IMR-90 (cell line): ENCODE data around the gene KDM6A. TPM values are rescaled to one million over a fixed set of nuclear protein-coding genes. Genes with fewer than 3 reads are reported as not detected.

ENCODE experiments used
- ATAC-seq: fragments of 200-7000 bp; cut with Tn5 transposase; 2 replicates; pipeline ENCODE4 v1.9.1; 2020; ENCODE audit warnings: low read depth, mild to moderate bottlenecking, moderate library complexity
- BruUV-seq: library from RNA; stranded (reverse); fragments of 400-500 nt; replicated peaks from 2 replicates; lab custom pipeline; 2021; lab: Mats Ljungman, UMichigan
- CTCF ChIA-PET: fragments of 300-600 bp; formaldehyde crosslinking; extraction: SDS; loops from one replicate; lab custom pipeline; 2021; ENCODE audit warnings: antibody characterized with exemption; lab: Yijun Ruan, JAX
- POLR2A ChIA-PET: fragments of 300-600 bp; sonication (Branson Sonifier 250); formaldehyde crosslinking; loops from one replicate; lab custom pipeline; 2022; ENCODE audit warnings: antibody characterized with exemption; ENCODE audit not compliant: unreplicated experiment; lab: Charles Lee
- DNase-seq: peaks from one replicate; pipeline ENCODE4 v3.0.0; 2013
- H2AFZ ChIP-seq: replicated peaks from 2 replicates; pipeline ENCODE3; 2013; ENCODE audit warnings: low read length, mild to moderate bottlenecking; ENCODE audit not compliant: poor library complexity
- H2AK5ac ChIP-seq: 2 replicates; pipeline ENCODE4 v1.6.1; 2013; ENCODE audit warnings: low read depth, low read length, inconsistent platforms
- H2AK9ac ChIP-seq: replicated peaks from 2 replicates; pipeline ENCODE3; 2013; ENCODE audit warnings: mild to moderate bottlenecking, low read depth, low read length, moderate library complexity; ENCODE audit not compliant: poor library complexity
- H2BK120ac ChIP-seq: 2 replicates; pipeline ENCODE4 v1.6.1; 2013; ENCODE audit warnings: low read depth, low read length, inconsistent platforms
- H2BK15ac ChIP-seq: 3 replicates; pipeline ENCODE4 v1.6.1; 2013; ENCODE audit warnings: low read depth, low read length, inconsistent platforms
- H2BK20ac ChIP-seq: 2 replicates; pipeline ENCODE4 v1.6.1; 2013; ENCODE audit warnings: low read depth, mild to moderate bottlenecking, inconsistent platforms, low read length, moderate library complexity
- H2BK5ac ChIP-seq: 2 replicates; pipeline ENCODE4 v1.6.1; 2013; ENCODE audit warnings: mild to moderate bottlenecking, low read depth, low read length, inconsistent platforms; ENCODE audit not compliant: poor library complexity, severe bottlenecking
- H3K14ac ChIP-seq: replicated peaks from 2 replicates; pipeline ENCODE4 v1.6.1; 2013; ENCODE audit warnings: low read depth, low read length, inconsistent platforms
- H3K18ac ChIP-seq: 2 replicates; pipeline ENCODE4 v1.6.1; 2013; ENCODE audit warnings: low read depth, low read length, control low read depth
- H3K23ac ChIP-seq: 2 replicates; pipeline ENCODE4 v1.6.1; 2013; ENCODE audit warnings: low read depth, low read length, inconsistent platforms
- H3K27ac ChIP-seq: 2 replicates; pipeline ENCODE4 v1.5.1; 2013; ENCODE audit warnings: mild to moderate bottlenecking, control low read depth, low read length; ENCODE audit not compliant: insufficient read depth
- H3K27me3 ChIP-seq: 2 replicates; pipeline ENCODE4 v1.6.1; 2013; ENCODE audit warnings: low read length; ENCODE audit not compliant: control insufficient read depth, insufficient read depth
- H3K36me3 ChIP-seq: 2 replicates; pipeline ENCODE4 v1.6.1; 2013; ENCODE audit warnings: low read length, mixed read lengths; ENCODE audit not compliant: control insufficient read depth, insufficient read depth
- H3K4ac ChIP-seq: 2 replicates; pipeline ENCODE4 v1.6.1; 2013; ENCODE audit warnings: low read depth, low read length, inconsistent platforms
- H3K4me1 ChIP-seq: 2 replicates; pipeline ENCODE4 v1.6.1; 2013; ENCODE audit warnings: low read length, mixed read lengths; ENCODE audit not compliant: control insufficient read depth, insufficient read depth
- H3K4me2 ChIP-seq: 2 replicates; pipeline ENCODE4 v1.6.1; 2013; ENCODE audit warnings: low read depth, mild to moderate bottlenecking, control low read depth, low read length, moderate library complexity
- H3K4me3 ChIP-seq: 2 replicates; pipeline ENCODE4 v1.5.1; 2013; ENCODE audit warnings: low read depth, mild to moderate bottlenecking, control low read depth, low read length, moderate library complexity; ENCODE audit not compliant: insufficient read depth
- H3K56ac ChIP-seq: 2 replicates; pipeline ENCODE4 v1.6.1; 2013; ENCODE audit warnings: low read length, inconsistent platforms; ENCODE audit not compliant: insufficient read depth; ENCODE audit errors: extremely low read depth
- H3K79me1 ChIP-seq, 2 experiments: 2 replicates each; pipeline ENCODE4 v1.6.1; 2013; ENCODE audit warnings: low read length in 2 of 2, inconsistent platforms in 1 of 2, low read depth in 1 of 2
- H3K9ac ChIP-seq: 2 replicates; pipeline ENCODE4 v1.6.1; 2013; ENCODE audit warnings: low read depth, low read length, control low read depth
- H3K9me1 ChIP-seq: 2 replicates; pipeline ENCODE4 v1.6.1; 2013; ENCODE audit warnings: low read length, inconsistent platforms; ENCODE audit not compliant: insufficient read depth
- H3K9me3 ChIP-seq: 2 replicates; pipeline ENCODE4 v1.6.1; 2013; ENCODE audit warnings: low read length; ENCODE audit not compliant: control insufficient read depth, insufficient read depth
- H4K20me1 ChIP-seq: 2 replicates; pipeline ENCODE4 v1.6.1; 2013; ENCODE audit warnings: low read length, inconsistent platforms; ENCODE audit not compliant: insufficient read depth
- H4K5ac ChIP-seq: 2 replicates; pipeline ENCODE4 v1.6.1; 2013; ENCODE audit warnings: mild to moderate bottlenecking, low read depth, low read length, control low read depth
- H4K8ac ChIP-seq, 2 experiments: 2 replicates each; pipeline ENCODE4 v1.6.1; 2013; ENCODE audit warnings: low read depth in 2 of 2, low read length in 2 of 2, control low read depth in 1 of 2, inconsistent platforms in 1 of 2
- H4K91ac ChIP-seq: 2 replicates; pipeline ENCODE4 v1.6.1; 2013; ENCODE audit warnings: low read depth, low read length, inconsistent platforms; ENCODE audit not compliant: insufficient read depth
- BHLHE40 ChIP-seq: fragments of 150-350 bp; IDR thresholded peaks from 2 replicates; pipeline ENCODE4 v1.6.1; 2016; ENCODE audit warnings: mild to moderate bottlenecking, low read depth, low read length
- CEBPB ChIP-seq: IDR thresholded peaks from 2 replicates; pipeline ENCODE4 v1.6.1; 2012; ENCODE audit warnings: low read depth, low read length, improper control_type of control experiment
- CHD1 ChIP-seq: IDR thresholded peaks from 2 replicates; pipeline ENCODE4 v1.6.1; 2012; ENCODE audit warnings: low read depth, low read length, improper control_type of control experiment
- FOS ChIP-seq: fragments of 150-350 bp; IDR thresholded peaks from 2 replicates; pipeline ENCODE4 v1.6.1; 2016; ENCODE audit warnings: low read depth, low read length
- MAFK ChIP-seq: IDR thresholded peaks from 2 replicates; pipeline ENCODE4 v1.6.1; 2012; ENCODE audit warnings: low read depth, low read length, improper control_type of control experiment
- MAZ ChIP-seq: IDR thresholded peaks from 2 replicates; pipeline ENCODE4 v1.6.1; 2012; ENCODE audit warnings: low read depth, mild to moderate bottlenecking, low read length, improper control_type of control experiment, moderate library complexity, borderline replicate concordance
- MXI1 ChIP-seq: IDR thresholded peaks from 2 replicates; pipeline ENCODE4 v1.6.1; 2012; ENCODE audit warnings: low read depth, mild to moderate bottlenecking, low read length, moderate library complexity, borderline replicate concordance
- NFE2L2 ChIP-seq: fragments of 150-350 bp; IDR thresholded peaks from 2 replicates; pipeline ENCODE4 v1.6.1; 2016; ENCODE audit warnings: low read depth, mild to moderate bottlenecking, low read length
- POLR2A ChIP-seq: IDR thresholded peaks from 2 replicates; pipeline ENCODE4 v1.6.1; 2012; ENCODE audit warnings: mild to moderate bottlenecking, low read depth, low read length
- RAD21 ChIP-seq: IDR thresholded peaks from 2 replicates; pipeline ENCODE4 v1.6.1; 2012; ENCODE audit warnings: low read length, improper control_type of control experiment
- RCOR1 ChIP-seq: IDR thresholded peaks from 2 replicates; pipeline ENCODE4 v1.6.1; 2012; ENCODE audit warnings: mild to moderate bottlenecking, low read length, improper control_type of control experiment; ENCODE audit not compliant: insufficient replicate concordance
- RFX5 ChIP-seq: IDR thresholded peaks from 2 replicates; pipeline ENCODE4 v1.8.0; 2012; ENCODE audit warnings: low read depth, mild to moderate bottlenecking, low read length, moderate library complexity
- SMC3 ChIP-seq: fragments of 150-350 bp; IDR thresholded peaks from 2 replicates; pipeline ENCODE4 v1.6.1; 2016; ENCODE audit warnings: low read depth, mild to moderate bottlenecking, antibody characterized with exemption, low read length, moderate library complexity
- WGBS, 2 experiments: methylation state at CpG; one replicate each; pipeline versions ENCODE4 v1.1.5 to v1.1.7; 2013; ENCODE audit warnings: missing lambda C conversion rate in 2 of 2; ENCODE audit not compliant: insufficient read length in 1 of 2; ENCODE audit errors: extremely low coverage in 2 of 2; 5-methylcytosine and 5-hydroxymethylcytosine counted together
- dilution Hi-C: fragments of 300-500 bp; cut with HindIII; formaldehyde crosslinking; loops from one replicate; pipeline ENCODE4 v1.14.3; 2018; ENCODE audit warnings: low sequenced_read_pairs; ENCODE audit not compliant: unreplicated experiment
- in situ Hi-C: fragments of 300-500 bp; cut with MboI; formaldehyde crosslinking; loops from 3 replicates; pipeline ENCODE4 v1.14.3; 2019; ENCODE audit warnings: low sequenced_read_pairs, inconsistent platforms, mixed read lengths
- intact Hi-C: fragments of 100-400 bp; cut with micrococcal nuclease; formaldehyde crosslinking; loops from 2 replicates; pipeline ENCODE4 v1.10.0; 2022
- polyA plus RNA-seq, 3 experiments: library from polyadenylated mRNA; depleted of rRNA; stranded (reverse); fragments of >200 nt; gene quantifications; 2 replicates each; pipeline ENCODE4 v1.2.3, GENCODE V29; 2012; ENCODE audit warnings: low replicate concordance in 1 of 3
- total RNA-seq: library from RNA; depleted of rRNA; stranded (reverse); fragments of >200 nt; gene quantifications from 2 replicates; pipeline ENCODE4 v1.2.3, GENCODE V29; 2012
- TF ChIP-seq, protein P1 (sequence below): conservative IDR thresholded peaks from 2 replicates; pipeline ENCODE4 v1.5.1; 2012; ENCODE audit warnings: mild to moderate bottlenecking, low read depth, low read length, improper control_type of control experiment
- TF ChIP-seq, protein P2 (sequence below): fragments of 150-350 bp; IDR thresholded peaks from 2 replicates; pipeline ENCODE4 v1.6.1; 2017; ENCODE audit warnings: mild to moderate bottlenecking, antibody characterized with exemption, low read length, low read depth
- TF ChIP-seq, protein P3 (sequence below): fragments of 150-350 bp; IDR thresholded peaks from 2 replicates; pipeline ENCODE4 v1.6.1; 2016; ENCODE audit warnings: low read depth, mild to moderate bottlenecking, low read length, moderate library complexity, borderline replicate concordance

The KDM6A gene
- total and polyA plus RNA-seq, 2 of the 4 experiments (the other 2 are of a cell fraction), result 11.7 to 24.9 TPM

DNA sequence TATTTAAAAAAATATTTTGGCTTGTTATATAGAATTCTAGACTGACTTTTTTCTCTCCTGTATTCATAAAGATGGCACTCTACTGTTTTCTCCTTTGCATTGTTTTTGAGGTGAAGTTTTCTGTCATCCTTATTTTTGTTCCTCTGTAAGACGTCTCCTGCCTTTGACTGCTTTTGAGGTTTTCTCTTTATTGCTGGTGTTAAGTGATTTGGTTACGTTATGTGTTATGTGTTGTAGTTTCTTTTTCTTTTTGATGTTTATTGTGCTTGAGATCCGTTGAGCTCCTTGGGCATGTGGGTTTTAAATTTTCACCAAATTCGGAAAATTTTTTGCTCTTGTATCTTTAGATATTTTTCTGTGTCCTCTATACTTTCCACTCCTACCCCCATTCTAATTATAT lies 50.0 kb downstream of the KDM6A start:
- Histone ChIP-seq H4K20me1 (peaks cover 45% of the 10 kb centered on the region), H3K56ac (no peak overlapping the region), H3K9me1 (no peaks in the 10 kb centered on the region; the same call in 1 of the 2 replicates), H3K36me3 (no peaks in the 10 kb centered on the region), H2AFZ (no peak overlapping the region), H3K79me1 (peaks cover 19 to 37% of the 10 kb centered on the region in 2 experiments), H3K4me1 (no peaks in the 10 kb centered on the region), H4K5ac (no peak overlapping the region), H3K4me3 (no peak overlapping the region), H3K27ac (no peak overlapping the region), H2BK20ac (no peak overlapping the region), H2AK9ac (no peak overlapping the region), H3K4me2 (no peak overlapping the region), H3K9me3 (no peaks in the 10 kb centered on the region), H2BK120ac (no peak overlapping the region), H3K23ac (no peak overlapping the region), H3K18ac (no peak overlapping the region), H3K4ac (no peak overlapping the region), H4K8ac (no peak overlapping the region), H2AK5ac (no peak overlapping the region), H3K27me3 (no peaks in the 10 kb centered on the region), H2BK15ac (no peak overlapping the region), H3K14ac (no peak overlapping the region), H2BK5ac (no peak overlapping the region), H4K91ac (no peak overlapping the region), H3K9ac (no peak overlapping the region)
- CTCF ChIA-PET, result no interaction called here
- WGBS, 2 experiments, result no CpG with 5 or more reads among the region's 4 CpGs
- dilution Hi-C loops (no loop called here), in situ Hi-C loops (no loop called here), intact Hi-C loops (no loop called here)
- no TSS peak for BruUV-seq
- DNase-seq (no peak), ATAC-seq (no peak)
- TF ChIP-seq RCOR1 (no peak), MAFK (no peak), FOS (no peak), POLR2A (no peak), MXI1 (no peak), CEBPB (no peak), CHD1 (no peak), NFE2L2 (no peak), BHLHE40 (no peak), RFX5 (no peak), RAD21 (no peak), SMC3 (no peak), MAZ (no peak)
- TF ChIP-seq, protein P1, sequence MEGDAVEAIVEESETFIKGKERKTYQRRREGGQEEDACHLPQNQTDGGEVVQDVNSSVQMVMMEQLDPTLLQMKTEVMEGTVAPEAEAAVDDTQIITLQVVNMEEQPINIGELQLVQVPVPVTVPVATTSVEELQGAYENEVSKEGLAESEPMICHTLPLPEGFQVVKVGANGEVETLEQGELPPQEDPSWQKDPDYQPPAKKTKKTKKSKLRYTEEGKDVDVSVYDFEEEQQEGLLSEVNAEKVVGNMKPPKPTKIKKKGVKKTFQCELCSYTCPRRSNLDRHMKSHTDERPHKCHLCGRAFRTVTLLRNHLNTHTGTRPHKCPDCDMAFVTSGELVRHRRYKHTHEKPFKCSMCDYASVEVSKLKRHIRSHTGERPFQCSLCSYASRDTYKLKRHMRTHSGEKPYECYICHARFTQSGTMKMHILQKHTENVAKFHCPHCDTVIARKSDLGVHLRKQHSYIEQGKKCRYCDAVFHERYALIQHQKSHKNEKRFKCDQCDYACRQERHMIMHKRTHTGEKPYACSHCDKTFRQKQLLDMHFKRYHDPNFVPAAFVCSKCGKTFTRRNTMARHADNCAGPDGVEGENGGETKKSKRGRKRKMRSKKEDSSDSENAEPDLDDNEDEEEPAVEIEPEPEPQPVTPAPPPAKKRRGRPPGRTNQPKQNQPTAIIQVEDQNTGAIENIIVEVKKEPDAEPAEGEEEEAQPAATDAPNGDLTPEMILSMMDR, result no peak
- TF ChIP-seq, protein P2, sequence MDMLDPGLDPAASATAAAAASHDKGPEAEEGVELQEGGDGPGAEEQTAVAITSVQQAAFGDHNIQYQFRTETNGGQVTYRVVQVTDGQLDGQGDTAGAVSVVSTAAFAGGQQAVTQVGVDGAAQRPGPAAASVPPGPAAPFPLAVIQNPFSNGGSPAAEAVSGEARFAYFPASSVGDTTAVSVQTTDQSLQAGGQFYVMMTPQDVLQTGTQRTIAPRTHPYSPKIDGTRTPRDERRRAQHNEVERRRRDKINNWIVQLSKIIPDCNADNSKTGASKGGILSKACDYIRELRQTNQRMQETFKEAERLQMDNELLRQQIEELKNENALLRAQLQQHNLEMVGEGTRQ, result no peak
- TF ChIP-seq, protein P3, sequence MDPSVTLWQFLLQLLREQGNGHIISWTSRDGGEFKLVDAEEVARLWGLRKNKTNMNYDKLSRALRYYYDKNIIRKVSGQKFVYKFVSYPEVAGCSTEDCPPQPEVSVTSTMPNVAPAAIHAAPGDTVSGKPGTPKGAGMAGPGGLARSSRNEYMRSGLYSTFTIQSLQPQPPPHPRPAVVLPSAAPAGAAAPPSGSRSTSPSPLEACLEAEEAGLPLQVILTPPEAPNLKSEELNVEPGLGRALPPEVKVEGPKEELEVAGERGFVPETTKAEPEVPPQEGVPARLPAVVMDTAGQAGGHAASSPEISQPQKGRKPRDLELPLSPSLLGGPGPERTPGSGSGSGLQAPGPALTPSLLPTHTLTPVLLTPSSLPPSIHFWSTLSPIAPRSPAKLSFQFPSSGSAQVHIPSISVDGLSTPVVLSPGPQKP, result no peak
- POLR2A ChIA-PET, result no interaction called here
